Measurements from ENCODE around the gene ZC3HAV1.
"Not testable (repeated sequence)": the region's sequence is repeated elsewhere in the genome, so short reads cannot be mapped to it uniquely, and the experiment has no call there.

ZC3HAV1 gene

DNA sequence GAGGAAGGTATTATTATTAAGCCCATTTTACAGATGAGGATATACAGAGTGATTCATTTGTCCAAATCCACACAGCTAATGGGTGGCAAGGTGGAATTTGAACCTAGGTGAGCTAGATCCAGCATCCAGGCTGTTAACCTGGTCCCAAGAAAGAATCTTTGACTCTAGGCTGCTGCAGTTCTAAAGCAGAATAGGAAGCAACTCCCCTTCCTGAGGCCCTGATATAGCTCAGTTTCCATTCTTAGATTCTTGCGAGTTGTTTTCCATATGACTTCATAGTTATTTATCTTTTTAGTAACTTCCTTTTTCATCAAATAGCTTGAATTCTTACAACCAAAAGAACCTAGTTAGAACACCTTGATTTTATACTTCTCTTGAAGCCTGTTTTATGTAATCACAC is 49.6 kb downstream of the ZC3HAV1 start:
- H3K27ac ChIP-seq = no peak overlapping the region
- DNase-seq (ENCODE audit: low read depth, low spot score) = no peak

DNA sequence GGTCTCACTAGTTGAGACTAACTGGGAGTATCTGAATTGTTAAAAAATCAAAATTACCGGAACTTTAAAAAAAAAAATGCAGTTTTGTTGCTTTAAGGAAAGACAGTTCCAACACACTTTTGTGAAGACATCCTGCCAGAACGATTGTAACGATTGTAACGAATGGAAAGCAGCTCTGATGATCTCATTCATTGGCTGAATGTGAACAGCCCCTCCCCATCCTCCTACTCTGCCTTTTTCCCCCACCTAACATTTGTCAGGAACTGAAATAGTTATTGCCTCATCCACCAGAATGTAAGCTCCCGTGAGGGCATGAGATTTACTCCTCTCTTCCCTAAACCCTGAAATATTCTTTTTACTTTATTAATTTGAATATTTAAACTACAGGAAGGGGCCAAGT is 50.6 kb downstream of the ZC3HAV1 start:
- no peak for DNase-seq (ENCODE audit: low read depth, low spot score)
- H3K27ac ChIP-seq = no peak overlapping the region

DNA sequence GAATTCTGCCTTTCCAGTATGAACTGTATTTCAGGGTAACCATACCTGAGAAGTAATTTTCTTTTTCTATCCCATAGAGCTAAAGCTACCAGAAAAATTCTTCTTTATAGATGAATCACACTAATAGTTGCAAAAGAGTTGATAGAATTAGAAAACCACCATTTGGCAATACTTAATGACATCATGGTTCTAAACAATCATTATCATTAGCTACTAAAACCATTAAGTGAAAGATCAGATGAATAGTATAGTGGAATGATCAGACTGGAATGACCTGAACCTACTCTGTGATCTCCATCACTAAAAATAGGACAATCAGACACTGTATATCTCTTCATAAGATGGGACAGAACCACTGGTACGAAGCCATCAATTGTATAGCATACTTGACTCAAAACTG is 53.8 kb downstream of the ZC3HAV1 start:
- no peak overlapping the region for H3K27ac ChIP-seq
- no peak for DNase-seq (ENCODE audit: low read depth, low spot score)

DNA sequence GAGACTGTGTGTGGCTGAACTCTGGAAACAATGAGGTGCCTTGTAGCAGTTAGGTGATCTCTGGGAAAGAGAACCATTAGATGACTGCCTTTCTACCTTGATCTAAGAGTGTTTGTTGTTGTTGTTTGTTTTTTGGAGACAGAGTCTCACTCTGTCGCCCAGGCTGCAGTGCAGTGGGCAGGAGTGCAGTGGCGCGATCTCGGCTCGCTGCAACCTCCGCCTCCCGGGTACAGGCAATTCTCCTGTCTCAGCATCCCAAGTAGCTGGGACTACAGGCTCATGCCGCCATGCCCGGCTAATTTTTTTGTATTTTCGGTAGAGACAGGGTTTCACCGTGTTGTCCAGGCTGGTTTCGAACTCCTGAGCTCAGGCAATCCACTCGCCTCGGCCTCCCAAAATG is 54.9 kb downstream of the ZC3HAV1 start:
- not testable (repeated sequence) for DNase-seq (ENCODE audit: low read depth, low spot score); H3K27ac ChIP-seq

DNA sequence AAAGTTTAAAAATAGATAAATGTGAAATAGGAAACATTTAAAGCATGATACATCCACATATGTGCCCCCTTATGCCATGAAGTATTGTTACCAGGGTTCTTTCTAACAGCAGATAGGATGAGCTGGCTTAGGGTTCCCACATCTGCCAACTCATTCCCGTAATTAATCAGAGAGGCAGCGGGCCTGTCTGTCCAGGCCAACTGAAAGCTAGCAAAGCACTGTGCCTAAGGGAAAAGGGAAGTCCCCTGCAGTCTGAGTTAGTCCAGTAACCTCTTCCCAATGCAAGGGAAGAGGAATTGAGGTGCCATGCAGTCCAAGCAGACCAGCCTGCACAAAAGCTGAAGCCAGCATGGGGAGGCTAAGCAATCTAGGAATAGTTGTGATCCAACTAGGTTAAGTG is 55.4 kb downstream of the ZC3HAV1 start:
- H3K27ac ChIP-seq = no peak overlapping the region
- DNase-seq (ENCODE audit: low read depth, low spot score) = no peak

DNA sequence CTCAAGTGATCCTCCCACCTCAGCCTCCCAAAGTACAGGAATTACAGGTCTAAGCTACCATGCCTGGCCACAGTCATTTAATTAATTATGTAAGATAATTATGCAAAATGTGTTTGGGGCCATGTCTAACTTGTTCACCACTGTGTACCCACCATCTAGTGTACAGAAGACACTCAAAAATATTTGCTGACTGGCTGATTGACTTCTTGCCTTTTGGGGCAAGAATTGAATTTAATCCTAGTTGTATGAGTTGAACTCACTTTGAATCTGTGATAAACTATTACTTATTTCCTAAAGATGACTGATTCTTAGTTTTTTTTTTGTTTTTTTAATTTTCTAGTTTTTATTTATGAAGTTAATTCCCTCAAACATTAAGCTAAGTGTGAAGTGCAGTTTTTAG is 57.9 kb downstream of the ZC3HAV1 start:
- no peak overlapping the region for H3K27ac ChIP-seq

DNA sequence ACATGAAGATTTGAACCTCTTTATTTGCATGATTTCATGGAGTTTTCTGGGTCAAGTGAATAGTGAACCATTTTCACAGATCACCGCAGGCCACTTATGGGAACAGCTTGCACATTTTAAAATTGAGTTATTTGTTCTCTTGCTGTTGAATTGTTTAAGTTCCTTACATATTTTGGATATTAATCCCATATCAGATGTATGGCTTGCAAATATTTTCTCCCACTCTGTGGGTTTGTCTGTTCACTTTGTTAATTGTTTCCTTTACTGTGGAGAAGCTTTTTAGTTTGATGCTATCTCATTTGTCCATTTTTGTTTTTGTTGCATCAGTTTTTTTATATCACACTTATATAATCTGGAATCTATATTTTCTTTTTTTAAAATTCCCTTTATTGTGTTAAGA is 59.6 kb downstream of the ZC3HAV1 start:
- H3K27ac ChIP-seq = no peak overlapping the region
- no peak for DNase-seq (ENCODE audit: low read depth, low spot score)

More for the DNA sequence above, 57.9 kb downstream of the ZC3HAV1 start:
- no peak for DNase-seq (ENCODE audit: low read depth, low spot score)

DNA sequence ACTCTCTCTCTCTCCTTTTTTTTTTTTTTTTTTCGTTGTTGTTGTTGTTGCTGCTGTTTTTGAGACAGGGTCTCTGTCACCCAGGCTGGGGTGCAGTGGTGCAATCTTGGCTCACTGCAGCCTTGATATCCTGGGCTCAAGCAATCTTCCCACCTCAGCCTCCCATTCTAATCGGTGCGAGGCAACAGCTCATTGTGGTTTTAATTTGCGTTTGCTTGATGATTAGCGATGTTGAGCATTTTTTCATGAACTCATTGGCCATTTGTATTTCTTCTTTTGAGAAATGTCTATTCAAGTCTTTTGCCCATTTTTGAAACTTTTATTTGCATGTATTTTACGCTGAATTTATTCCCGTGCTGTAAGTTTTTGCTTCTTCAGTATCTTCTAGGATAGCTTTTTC is 60.4 kb downstream of the ZC3HAV1 start:
- no peak overlapping the region for H3K27ac ChIP-seq
- no peak for DNase-seq (ENCODE audit: low read depth, low spot score)

DNA sequence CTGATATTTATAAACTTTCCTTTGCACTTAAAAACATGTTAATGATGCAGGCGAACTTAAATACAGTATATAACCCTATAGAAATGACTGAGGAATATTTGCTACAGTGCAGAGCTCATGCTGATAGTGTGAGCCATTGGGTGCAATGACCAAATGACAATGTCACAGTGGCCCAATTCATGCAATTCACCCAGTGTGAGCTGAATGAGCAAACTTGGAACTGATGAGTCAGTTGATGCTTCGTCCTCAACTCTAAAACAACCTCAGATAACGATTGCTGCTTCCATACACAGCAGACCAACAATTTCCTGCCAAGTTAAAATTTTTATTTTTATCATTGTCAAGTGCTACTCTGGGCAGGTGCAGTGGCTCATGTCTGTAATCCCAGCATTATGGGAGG is 61.5 kb downstream of the ZC3HAV1 start:
- no peak overlapping the region for H3K27ac ChIP-seq
- DNase-seq (ENCODE audit: low read depth, low spot score) = no peak

DNA sequence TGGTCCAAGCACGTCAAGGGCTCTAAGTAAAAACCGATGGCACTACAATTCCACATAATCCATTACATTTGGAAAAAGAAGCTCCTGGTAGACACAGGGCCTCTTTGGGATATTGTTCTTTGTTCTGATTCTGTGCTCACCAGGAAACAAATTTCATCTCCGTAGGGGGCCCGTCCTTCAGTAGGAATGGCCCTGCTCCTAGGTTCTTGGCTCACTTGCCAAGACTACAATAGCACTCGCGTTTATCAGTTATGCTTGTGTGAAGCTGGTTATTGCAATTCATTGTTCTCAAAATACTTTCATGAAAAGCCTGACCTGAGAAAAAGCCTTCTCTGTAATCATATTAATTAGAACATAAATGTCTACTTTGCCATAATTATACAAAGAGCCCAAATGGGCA is 63.4 kb downstream of the ZC3HAV1 start:
- DNase-seq (ENCODE audit: low read depth, low spot score) = no peak
- no peak overlapping the region for H3K27ac ChIP-seq

DNA sequence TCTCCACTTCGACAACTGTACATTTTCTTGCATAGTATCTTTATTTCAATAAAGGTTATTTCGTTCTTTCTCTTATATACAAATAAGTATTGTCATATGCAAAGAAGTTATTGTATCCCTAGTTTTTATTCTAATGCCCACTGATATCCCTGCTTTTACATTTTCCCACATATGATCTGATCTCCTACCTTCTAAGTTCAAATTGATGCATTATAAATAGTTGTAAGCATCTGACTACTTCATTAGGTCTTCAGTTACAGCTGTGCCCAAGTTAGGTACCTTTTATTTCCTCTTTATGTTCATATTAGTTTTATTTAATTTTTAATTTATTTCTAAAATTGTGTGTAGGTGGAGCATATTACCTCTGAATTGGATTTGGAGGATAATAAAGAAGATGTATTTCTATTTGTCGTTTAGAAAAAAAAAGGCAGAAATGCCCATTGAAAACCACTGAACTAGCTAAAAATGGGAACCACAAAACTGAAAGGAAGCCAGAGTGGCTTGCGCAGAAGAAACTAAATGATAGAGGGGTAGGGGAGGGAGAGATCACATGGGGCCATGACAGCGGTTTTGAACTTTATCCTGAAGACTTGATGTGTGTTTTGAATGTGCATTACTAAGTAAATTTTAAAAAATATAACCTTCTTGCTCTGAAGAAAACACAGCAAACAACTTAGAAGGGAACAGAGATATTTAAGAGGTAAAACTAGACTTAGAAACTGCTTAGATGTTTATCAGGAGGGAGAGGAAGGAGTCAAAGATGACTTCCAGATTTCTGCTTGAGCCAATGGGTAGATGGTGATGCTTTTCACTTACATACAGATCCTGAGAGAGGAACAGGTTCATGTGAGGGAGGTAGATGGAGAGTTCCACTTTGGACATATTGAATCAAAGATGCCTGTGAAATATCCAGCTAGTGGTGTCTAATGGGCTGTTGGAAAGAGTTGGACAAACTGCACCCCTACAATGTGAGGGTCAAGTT is 64.4 kb downstream of the ZC3HAV1 start:
- H3K27ac ChIP-seq = no peak overlapping the region
- no peak for DNase-seq (ENCODE audit: low read depth, low spot score)

DNA sequence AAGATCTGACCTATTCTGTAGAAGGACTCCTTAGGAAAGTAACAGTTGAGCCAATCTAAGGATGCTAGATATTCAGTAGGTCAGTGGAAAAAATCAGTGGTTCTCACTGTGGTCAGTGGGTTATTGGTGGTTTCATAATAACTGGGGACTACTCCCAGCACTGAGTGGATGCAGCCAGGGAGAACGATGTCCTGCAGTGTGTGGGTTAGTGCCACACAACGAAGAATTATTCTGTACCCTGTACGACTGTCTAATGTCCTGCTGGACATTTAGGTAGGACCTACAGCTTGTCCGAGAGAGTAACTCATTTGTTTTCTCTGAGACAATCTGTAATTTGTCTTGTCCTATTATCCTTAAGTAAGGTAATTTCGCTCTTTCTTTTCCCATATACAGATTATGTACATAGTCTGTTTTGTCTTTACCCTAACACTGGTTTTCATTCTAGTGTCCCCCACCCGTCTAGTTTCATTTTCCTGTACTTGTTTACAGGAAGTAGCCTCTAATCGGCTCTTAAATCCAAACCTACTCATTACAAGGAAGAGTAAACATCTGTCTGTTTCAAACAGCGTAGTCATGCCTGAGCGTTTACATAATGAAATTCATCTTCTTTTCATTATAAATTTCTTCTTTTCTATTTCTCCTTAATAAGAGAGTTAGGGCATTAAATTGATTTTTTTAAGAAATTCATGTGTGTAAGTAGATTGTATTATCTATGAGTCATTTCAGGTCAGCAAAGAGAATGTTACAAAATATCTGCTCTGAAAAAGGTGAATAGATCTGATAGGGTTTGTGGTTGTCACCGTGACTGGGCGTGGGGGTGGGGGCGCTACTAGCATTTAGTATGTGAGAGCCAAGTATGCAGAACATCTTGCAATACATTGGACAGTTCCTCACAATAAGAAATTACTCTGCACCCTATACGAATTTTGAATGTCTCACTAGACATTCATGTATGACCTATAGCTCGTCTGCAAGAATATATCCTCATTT is 65.4 kb downstream of the ZC3HAV1 start:
- DNase-seq (ENCODE audit: low read depth, low spot score) = no peak
- no peak overlapping the region for H3K27ac ChIP-seq

DNA sequence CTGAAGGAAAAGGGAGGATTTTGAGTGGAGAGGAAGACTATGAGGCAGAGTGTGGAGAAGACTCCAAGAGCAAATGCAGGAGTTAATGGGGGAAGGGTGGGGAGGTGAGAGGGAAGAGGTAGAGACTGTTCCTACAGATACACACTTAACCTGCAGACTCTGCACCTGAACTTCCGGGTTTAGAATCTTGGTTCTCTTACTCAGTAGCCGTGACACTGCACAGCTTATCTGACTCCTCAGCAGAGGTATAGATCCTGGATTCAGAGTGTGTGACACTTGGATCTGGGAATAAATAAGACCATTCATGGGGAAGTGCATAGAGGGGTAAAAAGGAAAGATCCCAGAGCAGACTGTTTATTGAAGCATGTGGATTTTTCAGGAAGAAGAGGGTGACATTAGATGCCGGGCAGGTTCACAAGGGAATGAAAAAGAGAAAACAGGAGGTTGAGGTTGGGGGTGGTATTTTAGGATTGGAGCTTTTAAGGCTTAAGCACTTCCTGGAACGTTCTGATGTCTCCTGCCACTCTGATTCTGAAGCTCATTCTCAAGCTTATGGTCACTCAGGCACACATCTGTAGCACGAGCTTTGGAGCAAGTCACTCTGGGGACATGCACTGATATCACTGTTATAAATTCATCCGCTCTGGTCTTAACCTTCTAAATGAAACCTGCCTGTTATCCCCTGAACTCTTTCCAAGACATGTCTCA is 68.0 kb downstream of the ZC3HAV1 start:
- no peak overlapping the region for H3K27ac ChIP-seq
- DNase-seq (ENCODE audit: low read depth, low spot score) = no peak

DNA sequence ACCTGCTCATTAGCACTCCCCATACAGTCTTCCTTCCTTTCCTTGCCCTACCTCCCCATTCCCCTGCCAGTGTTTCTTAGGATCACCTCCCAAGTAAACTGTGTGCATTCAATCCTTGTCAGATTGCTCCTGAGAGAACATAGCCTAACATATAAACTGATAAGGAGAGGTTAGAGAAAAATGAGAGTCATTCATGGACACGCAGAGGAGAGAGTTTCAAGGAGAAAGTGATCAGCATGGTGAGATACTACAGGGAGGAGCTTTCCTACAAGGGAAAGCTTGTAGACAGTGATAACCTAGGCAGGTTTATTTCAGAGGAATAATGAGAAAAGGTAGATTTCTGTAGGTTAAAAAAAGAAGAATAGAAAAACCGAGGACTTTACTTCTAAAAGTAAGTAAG is 70.8 kb downstream of the ZC3HAV1 start:
- DNase-seq (ENCODE audit: low read depth, low spot score) = no peak
- H3K27ac ChIP-seq = no peak overlapping the region

DNA sequence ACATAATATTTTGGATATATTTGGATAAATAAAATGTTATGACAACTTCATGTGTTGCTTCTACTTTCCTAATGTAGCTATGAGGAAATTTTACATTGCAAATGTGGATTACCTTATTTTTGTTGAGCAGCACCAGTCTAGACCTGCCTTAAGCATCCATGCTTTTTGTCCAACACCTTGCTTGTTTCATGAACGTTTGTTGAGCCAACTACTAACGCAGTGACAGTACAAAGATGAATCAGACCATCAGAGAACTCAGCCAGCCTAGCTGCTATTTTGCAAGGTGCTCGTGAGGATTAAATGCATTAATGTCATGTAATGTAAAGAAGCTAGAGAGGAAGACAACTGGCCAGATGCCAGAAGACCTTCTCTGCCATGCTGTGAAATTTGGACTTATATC is 72.6 kb downstream of the ZC3HAV1 start:
- peak overlapping the region; percentile 39 for H3K27ac ChIP-seq
- DNase-seq (ENCODE audit: low read depth, low spot score) = peak; percentile 52

DNA sequence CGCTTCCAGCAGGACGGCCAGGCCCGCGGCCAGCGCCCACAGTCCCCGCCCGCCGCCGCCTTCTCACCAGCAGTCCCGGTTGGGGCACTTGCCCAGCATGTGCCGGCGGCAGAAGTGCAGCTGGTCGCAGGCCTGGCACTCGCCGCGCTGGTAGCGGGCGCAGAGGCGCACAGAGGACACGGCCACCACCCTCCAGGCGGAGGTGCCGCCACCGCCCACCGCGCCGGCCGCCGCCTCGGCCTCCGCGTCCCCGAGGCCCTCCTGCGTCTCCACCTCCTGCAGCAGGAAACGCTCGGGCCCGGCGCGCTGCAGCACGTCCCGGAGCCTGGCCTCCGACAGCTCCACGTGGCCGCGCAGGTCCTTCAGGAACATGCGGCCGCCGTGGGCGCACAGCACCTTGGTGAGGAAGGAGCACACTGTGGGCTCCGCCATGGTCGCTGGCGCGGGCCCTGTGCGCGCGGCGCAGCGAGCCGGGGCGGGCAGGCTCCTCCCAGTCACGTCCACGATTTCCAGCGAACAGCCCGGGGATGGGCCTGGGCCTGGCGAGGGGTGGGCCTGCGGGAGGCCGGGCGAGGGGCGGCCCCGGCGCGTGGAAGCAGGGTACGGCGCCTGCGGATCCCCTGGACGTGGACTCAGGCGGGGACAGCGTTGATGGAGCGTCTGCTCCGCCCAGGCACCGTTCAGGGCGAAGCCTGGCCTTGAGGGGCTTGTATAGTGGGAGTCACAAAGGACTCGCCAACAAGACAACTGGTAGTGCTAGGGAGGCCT is 73.8 kb downstream of the ZC3HAV1 start, which contains the start of gene ZC3HAV1L:
Gene ZC3HAV1L (minus strand): TSS at position 457 of the 768 bp plus-strand sequence. CDS start 25 bp downstream, at position 432.
- peak within 1 kb of the TSS; percentile 39 for H3K27ac ChIP-seq
- no peak for DNase-seq (ENCODE audit: low read depth, low spot score)

DNA sequence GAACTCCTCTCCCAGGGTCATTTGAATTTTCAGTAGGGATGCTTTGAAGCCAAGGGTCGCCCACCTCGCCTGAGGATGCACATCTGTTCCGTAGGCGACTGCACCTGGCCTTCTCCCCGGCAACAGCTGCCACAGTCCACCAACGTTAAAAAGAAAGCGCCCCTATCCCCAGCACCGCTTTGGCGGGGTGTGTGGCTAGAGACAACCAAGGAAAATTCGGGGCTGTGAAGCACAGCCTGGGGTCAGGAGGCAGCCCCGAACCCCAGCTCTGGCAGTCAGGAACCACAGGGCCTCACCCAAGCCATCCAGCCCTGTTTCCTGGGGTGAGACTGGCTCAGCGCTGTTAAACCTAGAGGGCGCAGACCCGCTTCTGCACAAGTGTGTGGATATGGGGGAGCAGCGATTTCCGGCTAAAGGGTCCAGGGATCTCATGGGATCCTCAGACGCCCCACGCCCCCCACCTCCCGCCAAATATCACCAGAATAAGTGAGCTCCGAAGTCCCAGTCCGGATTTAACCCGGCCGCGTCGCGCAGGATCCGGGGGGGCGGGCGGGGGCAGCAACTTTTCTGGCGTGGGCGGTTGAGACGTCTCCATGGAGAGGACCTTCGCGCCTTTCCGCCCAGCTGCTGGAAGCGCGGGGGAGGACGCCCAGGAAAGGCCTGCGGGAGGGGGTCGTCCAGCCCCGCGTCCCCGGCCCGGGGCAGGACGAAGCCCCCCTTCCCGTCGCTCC is 74.5 kb downstream of the ZC3HAV1 start:
- peak overlapping the region; percentile 39 for H3K27ac ChIP-seq
- no peak for DNase-seq (ENCODE audit: low read depth, low spot score)

DNA sequence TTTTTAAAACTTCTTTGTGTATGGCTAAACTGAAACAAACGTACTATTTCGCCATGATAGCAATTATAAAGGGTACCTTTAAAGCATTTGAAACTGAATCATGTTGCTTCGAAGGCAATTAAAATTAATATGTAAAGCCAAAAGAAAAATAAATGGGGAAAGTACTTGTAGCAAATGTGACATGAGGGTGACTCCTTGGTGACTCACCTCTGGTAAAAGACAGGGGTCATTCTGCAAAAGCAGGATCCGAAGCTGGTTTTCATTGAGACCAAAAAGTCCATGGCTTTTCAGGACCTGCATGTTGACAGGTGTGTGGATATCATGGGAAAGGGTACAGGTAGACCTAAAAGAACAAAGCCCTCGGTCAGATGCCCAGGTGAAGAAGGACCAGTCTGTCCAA is 75.2 kb downstream of the ZC3HAV1 start:
- H3K27ac ChIP-seq = peak overlapping the region; percentile 39
- no peak for DNase-seq (ENCODE audit: low read depth, low spot score)
